Putamen (tissue), 1 donor: Measurements from ENCODE around the gene OR7G2.
A peak's percentile ranks its signal among the peaks of the same experiment; 100 is the strongest.

Source experiments
- DNase-seq: peaks from one replicate; pipeline ENCODE4 v3.0.0-alpha.2; 2016; ENCODE audit warnings: low spot score

Gene OR7G2

GRCh38 chr19:9107375-9107774 lies at the start of gene OR7G2:
Gene OR7G2, minus strand, starts transcription at chr19:9107475. Its CDS starts 4,232 bp downstream, at chr19:9103243.
- DNase-seq, result no peak

GRCh38 chr19:9156304-9156703 lies 49.0 kb upstream of the OR7G2 start:
- no peak for DNase-seq

GRCh38 chr19:9155591-9155990 lies 48.3 kb upstream of the OR7G2 start:
- no peak for DNase-seq

- DNase-seq, result no peak
Measured at GRCh38 chr19:9151367-9151766, 44.1 kb upstream of the OR7G2 start.

GRCh38 chr19:9150650-9151049 lies 43.4 kb upstream of the OR7G2 start:
- no peak for DNase-seq

GRCh38 chr19:9149997-9150396 lies 42.7 kb upstream of the OR7G2 start:
- no peak for DNase-seq

- DNase-seq, result no peak
Measured at GRCh38 chr19:9148697-9149096, 41.4 kb upstream of the OR7G2 start.

- no peak for DNase-seq
Measured at GRCh38 chr19:9146882-9147281, 39.6 kb upstream of the OR7G2 start.

GRCh38 chr19:9144920-9145319 lies 37.6 kb upstream of the OR7G2 start:
- no peak for DNase-seq

- peak; percentile 93 for DNase-seq
Measured at GRCh38 chr19:9140159-9140874, 33.0 kb upstream of the OR7G2 start, which contains the start of gene ZNF317. Gene ZNF317, plus strand, starts transcription at chr19:9140397. Its CDS starts 15,620 bp downstream, at chr19:9156017.

- no peak for DNase-seq
Measured at GRCh38 chr19:9139609-9140158, 32.4 kb upstream of the OR7G2 start.

GRCh38 chr19:9132422-9132821 lies 25.1 kb upstream of the OR7G2 start:
- DNase-seq, result no peak

GRCh38 chr19:9130965-9131364 lies 23.7 kb upstream of the OR7G2 start:
- no peak for DNase-seq

- DNase-seq, result no peak
Measured at GRCh38 chr19:9128171-9128570, 20.9 kb upstream of the OR7G2 start.

GRCh38 chr19:9126900-9127405 lies 19.7 kb upstream of the OR7G2 start, which contains the start of gene OR7G3:
Gene OR7G3, minus strand, starts transcription at chr19:9126950. Its CDS starts 0 bp downstream, at chr19:9126950.
- no peak for DNase-seq

GRCh38 chr19:9116547-9116946 lies 9.3 kb upstream of the OR7G2 start:
- no peak for DNase-seq

GRCh38 chr19:9115307-9115813 lies 8.1 kb upstream of the OR7G2 start, which contains the start of gene OR7G1:
Gene OR7G1, minus strand, starts transcription at chr19:9115763. Its CDS starts 0 bp downstream, at chr19:9115763.
- DNase-seq, result no peak

GRCh38 chr19:9109959-9110358 lies 2.7 kb upstream of the OR7G2 start:
- DNase-seq, result no peak

GRCh38 chr19:9086761-9087160 lies 20.5 kb downstream of the OR7G2 start, which contains the start of gene OR1M1:
Gene OR1M1, plus strand, starts transcription at chr19:9087061. Its CDS starts 6,184 bp downstream, at chr19:9093245.
- DNase-seq, result no peak

- DNase-seq, result no peak
Measured at GRCh38 chr19:9078651-9079050, 28.6 kb downstream of the OR7G2 start.

GRCh38 chr19:9076901-9077300 lies 30.4 kb downstream of the OR7G2 start:
- no peak for DNase-seq

- DNase-seq, result peak; percentile 18
Measured at GRCh38 chr19:9075064-9075949, 32.0 kb downstream of the OR7G2 start.
